Astrocyte of the spinal cord (primary cell): ENCODE results near the gene AKAP8L.

Experiments
- DNase-seq: peaks from one replicate; pipeline ENCODE4 v3.0.0; 2011; ENCODE audit warnings: low read depth, low spot score
- H3K4me3 ChIP-seq: 2 replicates; pipeline ENCODE4 v1.5.1; 2011; ENCODE audit warnings: low read depth, mild to moderate bottlenecking, low read length, moderate library complexity
- CTCF ChIP-seq: IDR thresholded peaks from 2 replicates; pipeline ENCODE4 v1.5.1; 2012; ENCODE audit warnings: low read depth, mild to moderate bottlenecking, low read length, inconsistent platforms
- in situ Hi-C: cut with HindIII; loops from 2 replicates; pipeline ENCODE4 v1.10.0; 2017; ENCODE audit warnings: low sequenced_read_pairs

AKAP8L gene

DNA sequence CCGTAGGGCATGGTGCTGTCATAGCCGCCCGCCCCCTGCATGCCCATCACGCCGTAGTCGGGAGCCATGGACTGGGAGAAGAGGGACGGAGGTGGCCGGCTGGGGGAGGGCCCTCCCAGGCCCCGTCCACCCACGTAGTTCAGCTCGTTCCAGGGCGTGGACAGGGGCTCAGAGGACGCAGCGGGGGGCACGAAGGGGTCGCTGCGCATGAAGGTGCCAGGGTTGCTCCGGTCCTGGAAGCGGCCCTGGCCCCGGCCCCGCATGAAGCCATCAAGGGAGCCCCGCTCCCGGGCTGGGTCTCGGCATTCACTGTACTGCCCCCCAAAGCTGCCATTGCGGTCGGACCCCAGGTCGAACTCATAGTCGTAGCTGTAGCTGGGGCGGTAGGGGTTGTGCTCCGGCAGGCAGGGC lies 45.9 kb downstream of the AKAP8L start:
- no peak overlapping the region for H3K4me3 ChIP-seq
- in situ Hi-C loops: no loop called here
- no peak for TF ChIP-seq CTCF
- DNase-seq: no peak

GRCh38 chr19:15372470-15372869 lies 46.3 kb downstream of the AKAP8L start:
- H3K4me3 ChIP-seq: no peak overlapping the region
- in situ Hi-C loops: no loop called here
- DNase-seq: no peak
- TF ChIP-seq CTCF: no peak

GRCh38 chr19:15371786-15372380 lies 46.9 kb downstream of the AKAP8L start:
- no peak overlapping the region for H3K4me3 ChIP-seq
- TF ChIP-seq CTCF: no peak
- no peak for DNase-seq
- in situ Hi-C loops: no loop called here

- DNase-seq: no peak
- in situ Hi-C loops: no loop called here
Observed at GRCh38 chr19:15371119-15371518, 47.7 kb downstream of the AKAP8L start.

GRCh38 chr19:15369594-15369891 lies 49.2 kb downstream of the AKAP8L start:
- TF ChIP-seq CTCF: no peak
- DNase-seq: no peak
- H3K4me3 ChIP-seq: no peak overlapping the region
- in situ Hi-C loops: no loop called here

More at GRCh38 chr19:15371119-15371518, 47.7 kb downstream of the AKAP8L start:
- H3K4me3 ChIP-seq: no peak overlapping the region
- TF ChIP-seq CTCF: no peak

GRCh38 chr19:15368798-15369593 lies 49.8 kb downstream of the AKAP8L start:
- in situ Hi-C loops: no loop called here
- no peak overlapping the region for H3K4me3 ChIP-seq
- no peak for DNase-seq
- no peak for TF ChIP-seq CTCF
